K562 (cell line): ENCODE measurements around the gene AJAP1.

Experiments
- CHD2 ChIP-seq: IDR thresholded peaks from 2 replicates; pipeline ENCODE4 v1.6.1; 2011; ENCODE audit warnings: low read depth, low read length
- CREM ChIP-seq: IDR thresholded peaks from 2 replicates; pipeline ENCODE4 v1.6.1; 2014; ENCODE audit warnings: antibody characterized with exemption, low read depth
- EP300 ChIP-seq: IDR thresholded peaks from 2 replicates; pipeline ENCODE4 v1.6.1; 2012; ENCODE audit warnings: low read length, improper control_type of control experiment
- GTF2E2 ChIP-seq: fragments of 200-800 bp; sonication (Bioruptor generic); IDR thresholded peaks from 2 replicates; pipeline ENCODE4 v1.6.1; 2016; ENCODE audit warnings: missing genetic modification characterization, missing compliant biosample characterization
- HIVEP1 ChIP-seq: fragments of 250-450 bp; sonication (Bioruptor Pico); IDR thresholded peaks from 2 replicates; pipeline ENCODE4 v1.4.0; 2020; ENCODE audit warnings: mild to moderate bottlenecking
- MXI1 ChIP-seq: IDR thresholded peaks from 2 replicates; pipeline ENCODE4 v1.6.1; 2011; ENCODE audit warnings: low read depth, mild to moderate bottlenecking, improper control_type of control experiment, low read length
- PHF8 ChIP-seq: fragments of 200-600 bp; sonication (generic); IDR thresholded peaks from 2 replicates; pipeline ENCODE4 v1.6.1; 2012; ENCODE audit warnings: mixed run types, mild to moderate bottlenecking, inconsistent platforms, low read length, moderate library complexity, borderline replicate concordance
- PURB ChIP-seq: sonication (generic); formaldehyde crosslinking; IDR thresholded peaks from 2 replicates; pipeline ENCODE4 v1.9.0; 2021; ENCODE audit warnings: low read depth, mild to moderate bottlenecking, missing genetic modification reagents
- SMAD1 ChIP-seq: fragments of 150-350 bp; IDR thresholded peaks from 2 replicates; pipeline ENCODE4 v1.6.1; 2014; ENCODE audit warnings: low read length, low read depth; ENCODE audit not compliant: partially characterized antibody
- SPI1 ChIP-seq: IDR thresholded peaks from 2 replicates; pipeline ENCODE4 v1.6.1; 2011; ENCODE audit warnings: low read depth, low read length, control low read depth, borderline replicate concordance
- STAG1 ChIP-seq: sonication (generic); formaldehyde crosslinking; IDR thresholded peaks from 2 replicates; pipeline ENCODE4 v1.5.0; 2020; ENCODE audit warnings: missing genetic modification reagents, borderline replicate concordance
- TF ChIP-seq, protein P1 (sequence below): sonication (generic); formaldehyde crosslinking; IDR thresholded peaks from 2 replicates; pipeline ENCODE4 v1.8.0; 2023; ENCODE audit warnings: mild to moderate bottlenecking, missing genetic modification reagents
- TF ChIP-seq, protein P2 (sequence below), 3 experiments: IDR thresholded peaks in 2 of 3; conservative IDR thresholded peaks in 1 of 3; 2 replicates each; pipeline ENCODE4 v1.5.1; 2011 to 2012; ENCODE audit warnings: low read length in 3 of 3, mild to moderate bottlenecking in 3 of 3, control low read depth in 2 of 3, improper control_type of control experiment in 1 of 3, inconsistent platforms in 1 of 3, low read depth in 1 of 3, mixed read lengths in 1 of 3, moderate library complexity in 1 of 3; ENCODE audit not compliant: insufficient read depth in 2 of 3
- TF ChIP-seq, protein P3 (sequence below), 2 experiments: fragments of 450-650 bp in 1 of 2; IDR thresholded peaks; 2 replicates each; pipeline ENCODE4 v1.6.1; 2011 to 2017; ENCODE audit warnings: low read depth in 2 of 2, antibody characterized with exemption in 1 of 2, borderline replicate concordance in 1 of 2, low read length in 1 of 2, mild to moderate bottlenecking in 1 of 2, mixed read lengths in 1 of 2; ENCODE audit not compliant: control insufficient read depth in 1 of 2

DNA sequence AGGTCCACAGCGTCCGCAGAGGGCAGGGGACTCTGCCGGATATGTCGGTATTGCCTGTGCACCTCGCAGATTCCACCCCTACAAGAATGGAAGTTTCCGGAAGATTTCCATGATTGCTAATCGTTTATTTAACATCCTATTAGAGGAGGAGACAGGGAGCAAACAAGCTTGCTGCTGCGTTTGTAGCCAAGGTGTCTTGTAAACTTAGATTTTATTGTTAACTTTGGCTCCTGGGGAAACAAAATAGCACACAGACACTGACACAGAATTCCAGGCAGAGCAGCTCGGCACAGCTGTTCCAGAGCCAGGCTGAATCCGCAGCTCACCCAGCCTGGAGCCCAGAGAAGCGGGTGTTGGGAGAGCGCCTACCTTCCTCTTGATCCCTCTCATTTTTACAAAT lies 75.7 kb downstream of the AJAP1 start:
- TF ChIP-seq GTF2E2 (tag) = no peak
- TF ChIP-seq SMAD1 = no peak
- no peak for TF ChIP-seq CHD2
- TF ChIP-seq PURB = no peak
- TF ChIP-seq, protein P1, sequence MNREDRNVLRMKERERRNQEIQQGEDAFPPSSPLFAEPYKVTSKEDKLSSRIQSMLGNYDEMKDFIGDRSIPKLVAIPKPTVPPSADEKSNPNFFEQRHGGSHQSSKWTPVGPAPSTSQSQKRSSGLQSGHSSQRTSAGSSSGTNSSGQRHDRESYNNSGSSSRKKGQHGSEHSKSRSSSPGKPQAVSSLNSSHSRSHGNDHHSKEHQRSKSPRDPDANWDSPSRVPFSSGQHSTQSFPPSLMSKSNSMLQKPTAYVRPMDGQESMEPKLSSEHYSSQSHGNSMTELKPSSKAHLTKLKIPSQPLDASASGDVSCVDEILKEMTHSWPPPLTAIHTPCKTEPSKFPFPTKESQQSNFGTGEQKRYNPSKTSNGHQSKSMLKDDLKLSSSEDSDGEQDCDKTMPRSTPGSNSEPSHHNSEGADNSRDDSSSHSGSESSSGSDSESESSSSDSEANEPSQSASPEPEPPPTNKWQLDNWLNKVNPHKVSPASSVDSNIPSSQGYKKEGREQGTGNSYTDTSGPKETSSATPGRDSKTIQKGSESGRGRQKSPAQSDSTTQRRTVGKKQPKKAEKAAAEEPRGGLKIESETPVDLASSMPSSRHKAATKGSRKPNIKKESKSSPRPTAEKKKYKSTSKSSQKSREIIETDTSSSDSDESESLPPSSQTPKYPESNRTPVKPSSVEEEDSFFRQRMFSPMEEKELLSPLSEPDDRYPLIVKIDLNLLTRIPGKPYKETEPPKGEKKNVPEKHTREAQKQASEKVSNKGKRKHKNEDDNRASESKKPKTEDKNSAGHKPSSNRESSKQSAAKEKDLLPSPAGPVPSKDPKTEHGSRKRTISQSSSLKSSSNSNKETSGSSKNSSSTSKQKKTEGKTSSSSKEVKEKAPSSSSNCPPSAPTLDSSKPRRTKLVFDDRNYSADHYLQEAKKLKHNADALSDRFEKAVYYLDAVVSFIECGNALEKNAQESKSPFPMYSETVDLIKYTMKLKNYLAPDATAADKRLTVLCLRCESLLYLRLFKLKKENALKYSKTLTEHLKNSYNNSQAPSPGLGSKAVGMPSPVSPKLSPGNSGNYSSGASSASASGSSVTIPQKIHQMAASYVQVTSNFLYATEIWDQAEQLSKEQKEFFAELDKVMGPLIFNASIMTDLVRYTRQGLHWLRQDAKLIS (CRISPR knock-in tag) = no peak
- no peak for TF ChIP-seq HIVEP1
- no peak for TF ChIP-seq CREM
- TF ChIP-seq, protein P2, sequence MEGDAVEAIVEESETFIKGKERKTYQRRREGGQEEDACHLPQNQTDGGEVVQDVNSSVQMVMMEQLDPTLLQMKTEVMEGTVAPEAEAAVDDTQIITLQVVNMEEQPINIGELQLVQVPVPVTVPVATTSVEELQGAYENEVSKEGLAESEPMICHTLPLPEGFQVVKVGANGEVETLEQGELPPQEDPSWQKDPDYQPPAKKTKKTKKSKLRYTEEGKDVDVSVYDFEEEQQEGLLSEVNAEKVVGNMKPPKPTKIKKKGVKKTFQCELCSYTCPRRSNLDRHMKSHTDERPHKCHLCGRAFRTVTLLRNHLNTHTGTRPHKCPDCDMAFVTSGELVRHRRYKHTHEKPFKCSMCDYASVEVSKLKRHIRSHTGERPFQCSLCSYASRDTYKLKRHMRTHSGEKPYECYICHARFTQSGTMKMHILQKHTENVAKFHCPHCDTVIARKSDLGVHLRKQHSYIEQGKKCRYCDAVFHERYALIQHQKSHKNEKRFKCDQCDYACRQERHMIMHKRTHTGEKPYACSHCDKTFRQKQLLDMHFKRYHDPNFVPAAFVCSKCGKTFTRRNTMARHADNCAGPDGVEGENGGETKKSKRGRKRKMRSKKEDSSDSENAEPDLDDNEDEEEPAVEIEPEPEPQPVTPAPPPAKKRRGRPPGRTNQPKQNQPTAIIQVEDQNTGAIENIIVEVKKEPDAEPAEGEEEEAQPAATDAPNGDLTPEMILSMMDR (IDR thresholded peaks at IDR 0.05 in 2 of 3, conservative IDR thresholded peaks at IDR 0.05 in 1 of 3; ENCODE audit: insufficient read depth in 2 of 3, low read depth in 1 of 3, low read length in 3 of 3) = no peak
- TF ChIP-seq EP300 = no peak
- TF ChIP-seq STAG1 (CRISPR knock-in tag) = no peak
- no peak for TF ChIP-seq SPI1
- TF ChIP-seq, protein P3, sequence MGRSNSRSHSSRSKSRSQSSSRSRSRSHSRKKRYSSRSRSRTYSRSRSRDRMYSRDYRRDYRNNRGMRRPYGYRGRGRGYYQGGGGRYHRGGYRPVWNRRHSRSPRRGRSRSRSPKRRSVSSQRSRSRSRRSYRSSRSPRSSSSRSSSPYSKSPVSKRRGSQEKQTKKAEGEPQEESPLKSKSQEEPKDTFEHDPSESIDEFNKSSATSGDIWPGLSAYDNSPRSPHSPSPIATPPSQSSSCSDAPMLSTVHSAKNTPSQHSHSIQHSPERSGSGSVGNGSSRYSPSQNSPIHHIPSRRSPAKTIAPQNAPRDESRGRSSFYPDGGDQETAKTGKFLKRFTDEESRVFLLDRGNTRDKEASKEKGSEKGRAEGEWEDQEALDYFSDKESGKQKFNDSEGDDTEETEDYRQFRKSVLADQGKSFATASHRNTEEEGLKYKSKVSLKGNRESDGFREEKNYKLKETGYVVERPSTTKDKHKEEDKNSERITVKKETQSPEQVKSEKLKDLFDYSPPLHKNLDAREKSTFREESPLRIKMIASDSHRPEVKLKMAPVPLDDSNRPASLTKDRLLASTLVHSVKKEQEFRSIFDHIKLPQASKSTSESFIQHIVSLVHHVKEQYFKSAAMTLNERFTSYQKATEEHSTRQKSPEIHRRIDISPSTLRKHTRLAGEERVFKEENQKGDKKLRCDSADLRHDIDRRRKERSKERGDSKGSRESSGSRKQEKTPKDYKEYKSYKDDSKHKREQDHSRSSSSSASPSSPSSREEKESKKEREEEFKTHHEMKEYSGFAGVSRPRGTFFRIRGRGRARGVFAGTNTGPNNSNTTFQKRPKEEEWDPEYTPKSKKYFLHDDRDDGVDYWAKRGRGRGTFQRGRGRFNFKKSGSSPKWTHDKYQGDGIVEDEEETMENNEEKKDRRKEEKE (IDR thresholded peaks at IDR 0.05; ENCODE audit: borderline replicate concordance in 1 of 2, control insufficient read depth in 1 of 2, low read depth in 2 of 2, low read length in 1 of 2) = no peak
- TF ChIP-seq PHF8 = no peak
- TF ChIP-seq MXI1 = no peak
